ENCODE measurements around the gene POLA2.

- TF ChIP-seq ZNF274 (IDR thresholded peaks at IDR 0.05; ENCODE audit: low read depth, low read length) (no peak), YY1 (IDR thresholded peaks at IDR 0.05; ENCODE audit: insufficient read depth, insufficient read length) (no peak)
Observed at GRCh38 chr11:65279279-65279678, 17.5 kb downstream of the POLA2 start.
